ENCODE data around the gene SLC34A3. TPM values are rescaled to one million over a fixed set of nuclear protein-coding genes. Genes with fewer than 3 reads are reported as not detected.

Gene SLC34A3
- total and polyA plus RNA-seq, 2 of the 8 experiments (the other 6 are each of a cell fraction or from before 2014, with no cell fraction given), result 0.08 TPM; not detected in 1

DNA sequence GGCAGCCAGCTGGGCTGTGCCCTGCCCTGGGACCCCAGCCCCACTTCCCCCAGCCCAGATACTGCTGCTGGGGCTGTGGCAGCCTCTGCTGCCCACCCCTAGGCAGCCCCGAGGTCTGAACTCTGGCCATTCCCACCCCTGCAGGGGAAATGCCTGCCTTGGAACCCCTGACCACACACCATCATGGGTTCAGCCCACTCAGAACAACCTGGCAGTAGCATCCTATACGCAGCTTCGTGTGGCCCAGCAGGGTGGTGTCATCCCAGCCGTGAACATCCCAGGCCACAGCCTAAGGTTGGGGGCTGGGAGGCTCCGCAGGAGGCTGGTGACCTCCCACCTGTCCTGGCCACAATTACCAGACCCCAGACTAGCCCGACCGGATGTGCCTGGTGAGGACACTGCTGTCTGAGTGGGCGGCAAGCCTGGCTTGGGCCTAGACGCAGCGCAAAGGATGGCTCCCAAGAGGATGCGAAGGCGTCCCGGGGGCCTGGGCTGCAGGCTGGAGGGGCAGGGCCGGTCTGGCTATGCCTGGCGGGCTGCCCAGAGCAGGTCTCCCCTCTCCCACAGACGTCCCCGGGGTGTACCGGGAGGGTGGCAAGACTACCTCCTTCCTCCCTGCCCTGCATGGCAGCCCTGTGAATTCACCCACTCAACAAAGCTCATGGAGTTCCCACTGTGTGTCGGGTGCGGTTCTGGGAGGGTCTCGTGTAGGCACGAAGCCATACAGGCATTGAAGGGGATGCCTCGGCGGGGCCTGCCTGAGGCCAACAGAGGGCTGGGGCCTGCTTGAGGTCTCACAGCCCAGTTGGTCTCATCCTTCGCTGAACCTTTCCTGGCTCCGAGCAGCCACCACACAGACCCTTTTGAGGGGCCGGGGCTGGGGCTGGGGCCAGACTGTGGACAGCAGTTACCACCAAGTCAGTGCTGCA lies 1.5 kb upstream of the SLC34A3 start:
- H3K4me3 ChIP-seq (ENCODE audit: extremely low read depth in 1 of 4, insufficient read depth in 2 of 4, low read depth in 3 of 4, low read length in 4 of 4), result no peak overlapping the region
- H3K27me3 ChIP-seq (replicated peaks in 1 of 4; ENCODE audit: control insufficient read depth in 3 of 4, extremely low read depth in 1 of 4, insufficient read depth in 3 of 4, low read length in 3 of 4), result no peaks in the 10 kb centered on the region; a peak in 1 of 7 replicates
- H4K20me1 ChIP-seq (replicated peaks in 1 of 2; ENCODE audit: control insufficient read depth in 1 of 2, insufficient read depth in 2 of 2, low read length in 2 of 2), result peaks cover 0 to 1% of the 10 kb centered on the region in 2 experiments
- DNase-seq (ENCODE audit: low read depth in 1 of 2, low spot score in 2 of 2) (no peak), FAIRE-seq (no peak)
- H3K56ac ChIP-seq (replicated peaks; ENCODE audit: insufficient read length, low read depth, low read length), result no peak overlapping the region
- H4K8ac ChIP-seq (ENCODE audit: extremely low read depth, insufficient read depth, low read length), result peak overlapping the region; percentile 51; the same call in 1 of the 2 replicates
- H3K4me1 ChIP-seq (replicated peaks in 1 of 4; ENCODE audit: control insufficient read depth in 3 of 4, insufficient read depth in 4 of 4, low read length in 3 of 4), result peaks cover 0 to 16% (median 5%) of the 10 kb centered on the region in 4 experiments; a peak in 4 of 7 replicates
- no peak overlapping the region for H2BK120ac ChIP-seq (replicated peaks; ENCODE audit: low read depth, low read length)
- H3K79me1 ChIP-seq (ENCODE audit: low read depth, low read length), result no peaks in the 10 kb centered on the region
- no peak overlapping the region for H2BK20ac ChIP-seq (ENCODE audit: low read length)
- H3K9ac ChIP-seq (replicated peaks in 1 of 4; ENCODE audit: extremely low read depth in 1 of 4, low read depth in 3 of 4, low read length in 3 of 4), result no peak overlapping the region
- TF ChIP-seq BACH1 (IDR thresholded peaks at IDR 0.05; ENCODE audit: low read length), result no peak
- no peaks in the 10 kb centered on the region for H3K36me3 ChIP-seq (ENCODE audit: control insufficient read depth in 2 of 4, insufficient read depth in 4 of 4, low read length in 3 of 4)
- H3K9me3 ChIP-seq (ENCODE audit: insufficient read depth in 2 of 2, low read depth in 1 of 2, low read length in 1 of 2), result no peaks in the 10 kb centered on the region
- H2BK15ac ChIP-seq (ENCODE audit: low read length), result no peak overlapping the region
- 95% methylated on average over 22 of the region's 27 CpGs; no CpG with 5 or more reads in 1 of the 2 experiments for WGBS, 2 experiments (ENCODE audit: extremely low coverage in 1 of 2, insufficient coverage in 1 of 2, insufficient read length in 1 of 2, insufficient replicate concordance in 2 of 2, low coverage in 1 of 2, low lambda C conversion rate in 2 of 2, missing lambda C conversion rate in 1 of 2)
- no peak overlapping the region for H4K5ac ChIP-seq (ENCODE audit: insufficient read length, low read depth, low read length)
- H3K23me2 ChIP-seq (ENCODE audit: low read depth, low read length), result no peaks in the 10 kb centered on the region; the same call in 1 of the 2 replicates
- H3K27ac ChIP-seq (ENCODE audit: low read depth, low read length), result no peak overlapping the region
- H3K14ac ChIP-seq (ENCODE audit: insufficient read length), result no peak overlapping the region
- ChIA-PET POLR2A (ENCODE audit: partially characterized antibody) (interaction anchor here (0.7 to 69.9 kb wide), 6 partner anchors 12 to 42 kb away, joined by 3 to 1462 read pairs (median 4); partner anchors contain the start of genes NELFB, STPG3, TOR4A and TPRN), CTCF (ENCODE audit: partially characterized antibody) (interaction anchor here (0.6 to 20.2 kb wide), 12 partner anchors 13 to 259 kb away, joined by 3 to 204 read pairs (median 4); partner anchors contain the start of genes ANAPC2, SSNA1 and TOR4A)
- no peaks in the 10 kb centered on the region for H3K79me2 ChIP-seq (ENCODE audit: control insufficient read depth in 1 of 2, insufficient read depth in 2 of 2, low read length in 2 of 2)
- no peak overlapping the region for H2AFZ ChIP-seq (ENCODE audit: low read length)
- H2AK5ac ChIP-seq (ENCODE audit: low read depth, low read length), result no peak overlapping the region
- no peak overlapping the region for H2BK5ac ChIP-seq (ENCODE audit: low read depth, low read length)
- H3K18ac ChIP-seq (ENCODE audit: extremely low read depth, low read length), result no peak overlapping the region
- no peak overlapping the region for H3K4me2 ChIP-seq (ENCODE audit: insufficient read depth in 1 of 2, low read depth in 2 of 2, low read length in 2 of 2)
- no peak overlapping the region for H4K91ac ChIP-seq (replicated peaks; ENCODE audit: insufficient read length, low read length)
- no peak overlapping the region for H3K23ac ChIP-seq (ENCODE audit: insufficient read length)
- no peak overlapping the region for H3K4ac ChIP-seq (replicated peaks; ENCODE audit: insufficient read length, low read depth, low read length)
- no peak overlapping the region for H2BK12ac ChIP-seq (ENCODE audit: low read depth, low read length)

Measured in H1 (cell line).